Gastrocnemius medialis (tissue), 4 donors: ENCODE results near the gene NBPF1. TPM values are rescaled to one million over a fixed set of nuclear protein-coding genes. Genes with fewer than 3 reads are reported as not detected.
"Not testable (repeated sequence)": the region's sequence is repeated elsewhere in the genome, so short reads cannot be mapped to it uniquely, and the experiment has no call there.

Experiments used
- ATAC-seq, 2 donors: fragments of 150-250 bp; one replicate each; pipeline ENCODE4 v1.9.1; 2016
- DNase-seq, 2 donors: peaks; one replicate each; pipeline ENCODE4 v3.0.0-alpha.2; 2019
- H3K27ac ChIP-seq, 4 donors: fragments of 200-600 bp; sonication (generic); 1 replicate in 1 of 4; 2 replicates in 3 of 4; pipeline ENCODE4 v1.5.1; 2016 to 2018; ENCODE audit warnings: mild to moderate bottlenecking in 2 of 4, moderate library complexity in 1 of 4
- H3K27me3 ChIP-seq, 3 donors: fragments of 200-600 bp; sonication (generic) in 2 of 3; 1 replicate in 1 of 3; 2 replicates in 2 of 3; pipeline versions ENCODE4 v1.5.1 to v1.6.0; 2016 to 2019; ENCODE audit warnings: mild to moderate bottlenecking in 1 of 3, moderate library complexity in 1 of 3
- H3K36me3 ChIP-seq, 2 donors: fragments of 200-600 bp; sonication (generic) in 1 of 2; one replicate each; pipeline ENCODE4 v1.5.1; 2017 to 2018
- H3K4me1 ChIP-seq, 2 donors: fragments of 200-600 bp; sonication (generic) in 1 of 2; one replicate each; pipeline ENCODE4 v1.5.1; 2016 to 2017; ENCODE audit warnings: mild to moderate bottlenecking in 2 of 2
- H3K4me3 ChIP-seq, 4 donors: fragments of 200-600 bp; sonication (generic) in 3 of 4; 1 replicate in 1 of 4; 2 replicates in 3 of 4; pipeline ENCODE4 v1.5.1; 2016 to 2019; ENCODE audit warnings: mild to moderate bottlenecking in 2 of 4
- H3K9me3 ChIP-seq, 3 donors: fragments of 200-600 bp; sonication (generic) in 2 of 3; 1 replicate in 1 of 3; 2 replicates in 2 of 3; pipeline ENCODE4 v1.5.1; 2016 to 2019
- CTCF ChIP-seq, 5 experiments: fragments of 450-650 bp in 3 of 5; fragments of 200-600 bp in 2 of 5; sonication (generic) in 2 of 5; IDR thresholded peaks in 4 of 5; conservative IDR thresholded peaks in 1 of 5; 1 replicate in 4 of 5; 2 replicates in 1 of 5; pipeline ENCODE4 v1.5.1; 2016 to 2019; ENCODE audit warnings: antibody characterized with exemption in 5 of 5, mild to moderate bottlenecking in 3 of 5, moderate library complexity in 3 of 5
- POLR2A ChIP-seq, 2 donors: fragments of 450-650 bp; IDR thresholded peaks; one replicate each; pipeline ENCODE4 v1.6.1; 2017; ENCODE audit warnings: antibody characterized with exemption in 2 of 2, mild to moderate bottlenecking in 2 of 2, moderate library complexity in 2 of 2
- in situ Hi-C, 4 donors: fragments of 200-750 bp; cut with MboI; loops; one replicate each; pipeline versions ENCODE4 v1.15.0 to v1.8.0; 2017; ENCODE audit warnings: low sequenced_read_pairs in 4 of 4
- intact Hi-C: fragments of 100-400 bp; cut with DNase I; formaldehyde crosslinking; loops from one replicate; pipeline ENCODE4 v1.15.1; 2023; ENCODE audit warnings: low total_unique reads
- total RNA-seq, 4 donors: library from RNA; depleted of rRNA; stranded (reverse); fragments of >200 nt; gene quantifications; one replicate each; pipeline versions ENCODE4 v1.1.0 to v1.2.3, GENCODE V29; 2016

NBPF1 gene
- total RNA-seq, 4 donors from 2014 or later: 6.6 to 20.0 (median 11.2) TPM

GRCh38 chr1:16631248-16632043 lies 18.1 kb upstream of the NBPF1 start:
- in situ Hi-C loops: loop anchor here in 1 of 4 donors (25.0 kb wide), 1 partner anchor 119 kb away; the partner anchor contains the start of gene RNU1-1
- intact Hi-C loops: no loop called here
- Histone ChIP-seq H3K27ac (no peak overlapping the region), H3K4me1 (peaks cover 4 to 5% of the 10 kb centered on the region in 2 donors), H3K9me3 (no peaks in the 10 kb centered on the region), H3K27me3 (no peaks in the 10 kb centered on the region), H3K36me3 (peaks cover 3 to 60% of the 10 kb centered on the region in 2 donors), H3K4me3 (no peak overlapping the region)
- ATAC-seq (no peak), DNase-seq (peak in 1 of 2 donors; percentile 13)
- no peak for TF ChIP-seq CTCF (IDR thresholded peaks at IDR 0.05 in 4 of 5, conservative IDR thresholded peaks at IDR 0.05 in 1 of 5)
- no peak for TF ChIP-seq POLR2A (IDR thresholded peaks at IDR 0.05)

- intact Hi-C loops: no loop called here
- no peaks in the 10 kb centered on the region for H3K27me3 ChIP-seq
- no peaks in the 10 kb centered on the region for H3K9me3 ChIP-seq
- peaks cover 3 to 67% of the 10 kb centered on the region in 2 donors for H3K36me3 ChIP-seq
- no peak for TF ChIP-seq CTCF (IDR thresholded peaks at IDR 0.05 in 4 of 5, conservative IDR thresholded peaks at IDR 0.05 in 1 of 5)
- TF ChIP-seq POLR2A (IDR thresholded peaks at IDR 0.05): no peak
- no peak overlapping the region for H3K27ac ChIP-seq
- no peak for ATAC-seq
- in situ Hi-C loops: loop anchor here in 1 of 4 donors (25.0 kb wide), 1 partner anchor 118 kb away; the partner anchor contains the start of gene RNU1-1
- no peak overlapping the region for H3K4me3 ChIP-seq
- H3K4me1 ChIP-seq: peaks cover under 1 to 4% of the 10 kb centered on the region in 2 donors
- peak in 1 of 2 donors; percentile 17 for DNase-seq
Observed at GRCh38 chr1:16630661-16631247, 17.4 kb upstream of the NBPF1 start.

GRCh38 chr1:16629916-16630530 lies 16.7 kb upstream of the NBPF1 start:
- ATAC-seq, H3K27ac ChIP-seq, H3K27me3 ChIP-seq, H3K4me3 ChIP-seq, H3K4me1 ChIP-seq, intact Hi-C loops, H3K9me3 ChIP-seq: not testable (repeated sequence)
- DNase-seq: peak in 1 of 2 donors; percentile 17
- in situ Hi-C loops: loop anchor here in 1 of 4 donors (25.0 kb wide), 1 partner anchor 118 kb away; the partner anchor contains the start of gene RNU1-1
- peaks cover 5 to 72% of the 10 kb centered on the region in 2 donors for H3K36me3 ChIP-seq

GRCh38 chr1:16628361-16629111 lies 15.2 kb upstream of the NBPF1 start:
- TF ChIP-seq POLR2A (IDR thresholded peaks at IDR 0.05) (no peak), CTCF (IDR thresholded peaks at IDR 0.05 in 4 of 5, conservative IDR thresholded peaks at IDR 0.05 in 1 of 5) (no peak)
- peaks cover 5 to 80% of the 10 kb centered on the region in 2 donors for H3K36me3 ChIP-seq
- no peak for ATAC-seq
- peak in 1 of 2 donors; percentile 15 for DNase-seq
- peak overlapping the region in 2 of 4 donors; percentile 2 to 5 for H3K27ac ChIP-seq
- H3K27me3 ChIP-seq: no peaks in the 10 kb centered on the region
- in situ Hi-C loops (loop anchor here in 1 of 4 donors (25.0 kb wide), 1 partner anchor 116 kb away; the partner anchor contains the start of gene RNU1-1), intact Hi-C loops (no loop called here)
- H3K4me1 ChIP-seq: peaks cover 5 to 13% of the 10 kb centered on the region in 2 donors
- H3K4me3 ChIP-seq: no peak overlapping the region
- no peaks in the 10 kb centered on the region for H3K9me3 ChIP-seq

GRCh38 chr1:16626409-16626983 lies 13.1 kb upstream of the NBPF1 start:
- in situ Hi-C loops: loop anchor here in 1 of 4 donors (25.0 kb wide), 1 partner anchor 114 kb away; the partner anchor contains the start of gene RNU1-1
- Histone ChIP-seq H3K4me1 (peaks cover 5 to 13% of the 10 kb centered on the region in 2 donors), H3K36me3 (peaks cover 2 to 78% of the 10 kb centered on the region in 2 donors)
- DNase-seq: peak in 1 of 2 donors; percentile 15
- H3K27ac ChIP-seq, H3K9me3 ChIP-seq, ATAC-seq, intact Hi-C loops, H3K27me3 ChIP-seq, H3K4me3 ChIP-seq: not testable (repeated sequence)
